NCI-H345 treated with DMSO at 0.1 percent for 48 hours (cell line): ENCODE results near the gene WWP2.
"Not testable (repeated sequence)": the region's sequence is repeated elsewhere in the genome, so short reads cannot be mapped to it uniquely, and the experiment has no call there.

Experiments
- DNase-seq: peaks from one replicate; lab custom pipeline; 2025; ENCODE audit not compliant: unreplicated experiment; lab: John Stamatoyannopoulos, UW

Gene WWP2

GRCh38 chr16:69972935-69973334 is 210.8 kb downstream of the WWP2 start:
- not testable (repeated sequence) for DNase-seq

GRCh38 chr16:69985196-69985595 is 223.1 kb downstream of the WWP2 start:
- DNase-seq, result not testable (repeated sequence)
